Glutamatergic neuron (in vitro differentiated cells): ENCODE data around the gene SLC35A2. TPM values are rescaled to one million over a fixed set of nuclear protein-coding genes. Genes with fewer than 3 reads are reported as not detected.

Experiments used
- DNase-seq: peaks from one replicate; pipeline ENCODE4 v3.0.0; 2022
- H3K27ac Mint-ChIP-seq: one replicate; pipeline ENCODE4 v1.8.0; 2020; ENCODE audit warnings: mild to moderate bottlenecking, mixed read lengths, inconsistent platforms; ENCODE audit not compliant: unreplicated experiment
- H3K27me3 Mint-ChIP-seq: one replicate; pipeline ENCODE4 v1.8.0; 2020; ENCODE audit warnings: mild to moderate bottlenecking, moderate library complexity, mixed read lengths, inconsistent platforms; ENCODE audit not compliant: unreplicated experiment
- H3K36me3 Mint-ChIP-seq: one replicate; pipeline ENCODE4 v1.8.0; 2020; ENCODE audit warnings: mild to moderate bottlenecking, mixed read lengths, inconsistent platforms; ENCODE audit not compliant: unreplicated experiment
- H3K4me1 Mint-ChIP-seq: one replicate; pipeline ENCODE4 v1.8.0; 2020; ENCODE audit warnings: mild to moderate bottlenecking, low read depth, mixed read lengths, inconsistent platforms; ENCODE audit not compliant: unreplicated experiment
- H3K4me3 Mint-ChIP-seq: one replicate; pipeline ENCODE4 v1.8.0; 2020; ENCODE audit warnings: mild to moderate bottlenecking, mixed read lengths, inconsistent platforms; ENCODE audit not compliant: unreplicated experiment
- H3K9me3 Mint-ChIP-seq: one replicate; pipeline ENCODE4 v1.8.0; 2020; ENCODE audit warnings: mild to moderate bottlenecking, moderate library complexity, mixed read lengths, inconsistent platforms; ENCODE audit not compliant: unreplicated experiment
- total RNA-seq: library from RNA; stranded (reverse); fragmentation: NEBNext Ultra II Directional; extraction: Animal tissue kit (Norgen Biotek cat#: 25700); gene quantifications from one replicate; pipeline ENCODE4 v1.2.1, GENCODE V29; 2021; ENCODE audit not compliant: unreplicated experiment
- TF ChIP-seq, protein P1 (sequence below): fragments of 200-600 bp; sonication (generic); IDR thresholded peaks from one replicate; pipeline ENCODE4 v1.5.0; 2021; ENCODE audit not compliant: partially characterized antibody, unreplicated experiment

SLC35A2 gene
- total RNA-seq, 1 donor from 2014 or later: 22.1 TPM

DNA sequence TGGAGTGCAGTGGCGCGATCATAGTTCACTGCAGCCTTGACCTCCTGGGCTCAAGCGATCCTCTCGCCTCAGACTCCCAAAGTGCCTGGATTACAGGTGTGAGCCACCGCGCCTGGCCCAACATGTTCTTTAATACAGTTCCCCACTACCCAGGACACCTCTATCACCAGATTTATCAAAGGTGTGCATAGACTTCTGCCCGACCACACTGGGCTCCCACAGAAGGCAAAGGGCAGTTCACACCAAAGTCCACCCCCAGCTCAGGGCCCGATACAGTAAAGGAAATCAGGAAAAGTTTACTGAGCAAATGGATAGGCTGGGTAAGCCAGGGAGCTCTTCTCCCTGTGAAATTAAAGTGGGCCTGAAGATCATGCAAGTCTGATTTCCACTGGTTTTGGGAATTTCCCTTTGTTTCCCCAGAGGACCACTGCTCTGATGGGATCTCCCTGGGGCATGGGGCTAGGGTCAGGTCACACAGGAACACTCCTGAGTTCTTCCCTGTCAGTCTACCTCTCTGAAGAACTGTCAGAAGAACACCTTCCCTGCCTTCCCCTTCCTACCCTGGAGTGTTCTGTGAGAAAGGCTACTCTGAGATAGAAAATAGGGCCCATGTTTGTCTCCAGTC, 25.1 kb upstream of the SLC35A2 start:
- peaks cover 5% of the 10 kb centered on the region for H3K4me1 Mint-ChIP-seq
- H3K27me3 Mint-ChIP-seq: peaks cover 1% of the 10 kb centered on the region
- H3K9me3 Mint-ChIP-seq: no peaks in the 10 kb centered on the region
- TF ChIP-seq, protein P1, sequence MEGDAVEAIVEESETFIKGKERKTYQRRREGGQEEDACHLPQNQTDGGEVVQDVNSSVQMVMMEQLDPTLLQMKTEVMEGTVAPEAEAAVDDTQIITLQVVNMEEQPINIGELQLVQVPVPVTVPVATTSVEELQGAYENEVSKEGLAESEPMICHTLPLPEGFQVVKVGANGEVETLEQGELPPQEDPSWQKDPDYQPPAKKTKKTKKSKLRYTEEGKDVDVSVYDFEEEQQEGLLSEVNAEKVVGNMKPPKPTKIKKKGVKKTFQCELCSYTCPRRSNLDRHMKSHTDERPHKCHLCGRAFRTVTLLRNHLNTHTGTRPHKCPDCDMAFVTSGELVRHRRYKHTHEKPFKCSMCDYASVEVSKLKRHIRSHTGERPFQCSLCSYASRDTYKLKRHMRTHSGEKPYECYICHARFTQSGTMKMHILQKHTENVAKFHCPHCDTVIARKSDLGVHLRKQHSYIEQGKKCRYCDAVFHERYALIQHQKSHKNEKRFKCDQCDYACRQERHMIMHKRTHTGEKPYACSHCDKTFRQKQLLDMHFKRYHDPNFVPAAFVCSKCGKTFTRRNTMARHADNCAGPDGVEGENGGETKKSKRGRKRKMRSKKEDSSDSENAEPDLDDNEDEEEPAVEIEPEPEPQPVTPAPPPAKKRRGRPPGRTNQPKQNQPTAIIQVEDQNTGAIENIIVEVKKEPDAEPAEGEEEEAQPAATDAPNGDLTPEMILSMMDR: no peak
- no peak for DNase-seq
- no peaks in the 10 kb centered on the region for H3K36me3 Mint-ChIP-seq
- no peak overlapping the region for H3K4me3 Mint-ChIP-seq
- H3K27ac Mint-ChIP-seq: no peak overlapping the region

DNA sequence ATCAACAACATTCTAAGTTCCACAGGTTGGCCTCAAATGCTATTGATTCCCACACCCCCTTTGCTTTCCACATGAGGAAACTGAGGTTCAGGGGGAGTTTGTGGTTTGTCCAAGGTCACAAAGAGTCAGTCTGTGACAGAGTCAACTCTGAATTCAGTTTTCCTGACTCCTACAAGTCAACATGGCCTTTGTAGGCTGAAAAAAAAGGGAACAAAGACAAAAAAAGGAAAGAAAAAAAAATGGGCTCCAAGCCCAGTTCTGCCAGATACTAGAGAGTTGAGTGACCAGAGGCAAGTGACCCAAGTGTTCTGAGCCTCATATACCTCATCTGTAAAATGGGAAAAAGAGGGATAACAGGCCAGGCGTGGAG, 23.8 kb upstream of the SLC35A2 start:
- Mint-ChIP-seq H3K9me3 (no peaks in the 10 kb centered on the region), H3K27me3 (peaks cover 1% of the 10 kb centered on the region), H3K27ac (no peak overlapping the region)

DNA sequence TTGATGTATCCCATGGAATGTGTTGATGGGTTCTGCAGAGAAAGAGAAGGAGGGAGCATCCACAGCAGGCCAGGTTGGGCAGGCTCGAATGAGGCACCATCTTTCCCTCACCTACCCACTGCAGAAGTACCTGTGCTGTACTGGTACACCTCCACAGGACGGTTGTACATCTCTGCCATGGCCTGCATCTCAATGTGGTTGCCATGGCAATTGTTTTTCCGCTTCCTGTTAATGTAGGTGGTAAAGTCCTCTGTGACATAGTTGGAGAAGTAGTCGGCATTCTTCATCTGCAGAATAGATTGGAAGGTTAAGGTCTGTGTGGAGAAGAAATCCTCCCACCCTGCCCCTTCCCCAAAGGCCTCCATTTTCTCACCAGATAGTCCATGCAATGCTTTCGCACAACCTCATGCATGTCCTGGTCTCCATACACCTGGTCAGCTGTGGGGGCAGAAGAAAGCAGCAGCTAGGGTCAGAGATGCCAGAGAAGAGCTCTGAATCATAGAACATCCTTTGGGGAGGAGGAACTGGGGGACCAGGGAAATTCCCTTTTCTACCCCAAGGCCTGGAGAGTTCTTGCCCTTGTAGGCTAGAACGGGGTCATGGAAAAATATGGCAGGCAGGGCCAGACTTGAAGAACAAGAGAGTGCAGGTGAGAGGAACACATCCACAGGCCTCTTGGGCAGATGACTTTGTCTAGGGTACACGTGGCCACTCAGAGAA, 23.3 kb upstream of the SLC35A2 start:
- peaks cover 2% of the 10 kb centered on the region for H3K4me1 Mint-ChIP-seq
- no peaks in the 10 kb centered on the region for H3K36me3 Mint-ChIP-seq
- no peak overlapping the region for H3K27ac Mint-ChIP-seq
- H3K27me3 Mint-ChIP-seq: peaks cover 3% of the 10 kb centered on the region
- no peaks in the 10 kb centered on the region for H3K9me3 Mint-ChIP-seq
- no peak overlapping the region for H3K4me3 Mint-ChIP-seq
- TF ChIP-seq, protein P1: no peak
- no peak for DNase-seq

More for the DNA sequence above, 23.8 kb upstream of the SLC35A2 start:
- TF ChIP-seq, protein P1: no peak
- H3K36me3 Mint-ChIP-seq: no peaks in the 10 kb centered on the region
- H3K4me1 Mint-ChIP-seq: peaks cover 3% of the 10 kb centered on the region
- no peak for DNase-seq
- no peak overlapping the region for H3K4me3 Mint-ChIP-seq

DNA sequence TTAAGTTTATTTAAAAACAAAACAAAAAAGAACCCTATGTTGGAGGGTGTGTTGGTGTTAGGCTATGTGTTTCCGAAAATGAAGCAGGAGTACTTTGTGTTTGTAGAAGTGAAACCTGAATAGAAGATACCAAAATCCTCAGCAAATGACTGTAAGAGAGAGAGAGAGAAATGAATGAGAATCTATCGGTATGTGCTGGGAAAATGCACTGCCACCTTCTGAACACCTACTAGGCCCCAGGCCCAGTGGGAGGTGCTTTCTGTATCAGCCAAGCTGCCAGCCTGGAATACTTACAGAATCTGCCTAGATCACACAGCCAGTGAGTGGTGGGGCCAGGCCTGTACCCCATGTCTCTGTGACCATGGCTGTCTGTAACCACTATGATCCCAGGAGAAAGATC, 22.3 kb upstream of the SLC35A2 start:
- H3K27ac Mint-ChIP-seq: no peak overlapping the region
- peaks cover 3% of the 10 kb centered on the region for H3K27me3 Mint-ChIP-seq
- TF ChIP-seq, protein P1: no peak
- H3K36me3 Mint-ChIP-seq: no peaks in the 10 kb centered on the region
- H3K9me3 Mint-ChIP-seq: no peaks in the 10 kb centered on the region
- no peak for DNase-seq
- H3K4me3 Mint-ChIP-seq: no peak overlapping the region
- peaks cover 2% of the 10 kb centered on the region for H3K4me1 Mint-ChIP-seq

GRCh38 chrX:48927736-48928382, 16.4 kb upstream of the SLC35A2 start:
- H3K27me3 Mint-ChIP-seq: peaks cover 3% of the 10 kb centered on the region
- H3K27ac Mint-ChIP-seq: peak overlapping the region; percentile 81
- H3K9me3 Mint-ChIP-seq: peaks cover 8% of the 10 kb centered on the region
- TF ChIP-seq, protein P1: no peak
- DNase-seq: peak; percentile 39
- H3K36me3 Mint-ChIP-seq: peaks cover 4% of the 10 kb centered on the region
- H3K4me1 Mint-ChIP-seq: peaks cover 12% of the 10 kb centered on the region
- H3K4me3 Mint-ChIP-seq: peak overlapping the region; percentile 76
